22Rv1 (cell line): ENCODE data around the gene PIP5KL1.

Experiments used
- ZFX ChIP-seq: fragments of 450-650 bp; IDR thresholded peaks from 2 replicates; pipeline ENCODE4 v1.6.1; 2017; ENCODE audit warnings: antibody characterized with exemption, borderline replicate concordance
- TF ChIP-seq, protein P1 (sequence below): fragments of 450-650 bp; IDR thresholded peaks from 2 replicates; pipeline ENCODE4 v1.5.1; 2017; ENCODE audit warnings: mild to moderate bottlenecking

DNA sequence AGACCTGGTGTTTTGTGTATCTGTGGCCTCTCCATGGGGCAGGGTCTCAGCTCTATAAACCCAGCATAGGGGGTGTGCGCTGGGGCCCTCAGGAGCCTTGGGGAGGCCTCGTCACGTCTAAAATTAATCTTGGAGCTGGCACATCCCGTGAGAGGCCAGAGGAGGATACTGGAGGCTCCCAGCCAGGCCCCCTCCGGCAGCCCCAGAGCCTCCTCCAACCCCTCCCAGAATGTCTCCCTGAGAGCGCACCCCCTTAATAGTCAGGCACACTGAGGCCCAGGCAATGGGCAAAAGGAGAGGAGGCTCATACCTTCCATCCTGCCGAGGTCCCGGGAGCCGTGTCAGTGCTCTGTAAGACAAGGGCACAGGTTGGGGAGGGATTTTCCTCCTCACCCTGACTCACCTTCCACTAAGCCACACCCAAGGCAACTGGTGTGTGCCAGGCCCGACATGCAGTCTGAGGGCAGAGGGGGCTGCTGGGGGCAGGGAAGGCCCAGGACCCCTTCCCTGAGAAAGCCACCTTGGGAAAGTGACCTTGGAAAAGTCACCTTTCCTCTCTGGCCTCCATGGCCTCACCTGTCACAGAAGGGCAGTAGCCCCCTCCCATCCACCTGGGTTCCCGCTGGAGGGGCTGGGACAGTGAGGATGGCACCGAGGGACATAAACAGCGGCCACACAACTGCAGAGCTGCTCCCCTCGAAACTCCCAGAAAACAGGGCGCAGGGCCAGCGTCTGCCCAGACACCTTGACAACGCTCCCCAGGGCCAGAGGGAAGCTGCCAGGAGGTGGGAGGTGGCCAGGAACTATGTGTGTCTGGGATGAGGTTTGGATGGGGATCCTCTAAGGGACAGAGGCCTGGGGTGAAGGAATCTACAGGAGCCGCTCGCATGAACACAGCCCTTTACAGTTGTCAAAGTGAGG is 56.0 kb downstream of the PIP5KL1 start:
- TF ChIP-seq, protein P1, sequence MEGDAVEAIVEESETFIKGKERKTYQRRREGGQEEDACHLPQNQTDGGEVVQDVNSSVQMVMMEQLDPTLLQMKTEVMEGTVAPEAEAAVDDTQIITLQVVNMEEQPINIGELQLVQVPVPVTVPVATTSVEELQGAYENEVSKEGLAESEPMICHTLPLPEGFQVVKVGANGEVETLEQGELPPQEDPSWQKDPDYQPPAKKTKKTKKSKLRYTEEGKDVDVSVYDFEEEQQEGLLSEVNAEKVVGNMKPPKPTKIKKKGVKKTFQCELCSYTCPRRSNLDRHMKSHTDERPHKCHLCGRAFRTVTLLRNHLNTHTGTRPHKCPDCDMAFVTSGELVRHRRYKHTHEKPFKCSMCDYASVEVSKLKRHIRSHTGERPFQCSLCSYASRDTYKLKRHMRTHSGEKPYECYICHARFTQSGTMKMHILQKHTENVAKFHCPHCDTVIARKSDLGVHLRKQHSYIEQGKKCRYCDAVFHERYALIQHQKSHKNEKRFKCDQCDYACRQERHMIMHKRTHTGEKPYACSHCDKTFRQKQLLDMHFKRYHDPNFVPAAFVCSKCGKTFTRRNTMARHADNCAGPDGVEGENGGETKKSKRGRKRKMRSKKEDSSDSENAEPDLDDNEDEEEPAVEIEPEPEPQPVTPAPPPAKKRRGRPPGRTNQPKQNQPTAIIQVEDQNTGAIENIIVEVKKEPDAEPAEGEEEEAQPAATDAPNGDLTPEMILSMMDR = no peak
- no peak for TF ChIP-seq ZFX
